NCI-H1436 (cell line): ENCODE results near the gene TMC8.
"Not testable (repeated sequence)": the region's sequence is repeated elsewhere in the genome, so short reads cannot be mapped to it uniquely, and the experiment has no call there.

Experiments used
- DNase-seq: peaks from one replicate; lab custom pipeline; 2025; lab: John Stamatoyannopoulos, UW

TMC8 gene

GRCh38 chr17:78111016-78111726 lies 19.4 kb upstream of the TMC8 start:
- DNase-seq: no peak

- DNase-seq: no peak
Observed at GRCh38 chr17:78111727-78112517, 18.6 kb upstream of the TMC8 start.

GRCh38 chr17:78112518-78113471 lies 17.8 kb upstream of the TMC8 start:
- peak; percentile 64 for DNase-seq

- no peak for DNase-seq
Observed at GRCh38 chr17:78113804-78114785, 16.5 kb upstream of the TMC8 start.

GRCh38 chr17:78114831-78115723 lies 15.5 kb upstream of the TMC8 start:
- no peak for DNase-seq

GRCh38 chr17:78115803-78116202 lies 14.8 kb upstream of the TMC8 start:
- DNase-seq: not testable (repeated sequence)

- no peak for DNase-seq
Observed at GRCh38 chr17:78116411-78116810, 14.2 kb upstream of the TMC8 start.

GRCh38 chr17:78117027-78117981 lies 13.3 kb upstream of the TMC8 start:
- peak; percentile 48 for DNase-seq

- no peak for DNase-seq
Observed at GRCh38 chr17:78118801-78119241, 11.8 kb upstream of the TMC8 start.

- no peak for DNase-seq
Observed at GRCh38 chr17:78120537-78120936, 10.0 kb upstream of the TMC8 start.

- DNase-seq: no peak
Observed at GRCh38 chr17:78120971-78121800, 9.4 kb upstream of the TMC8 start.

GRCh38 chr17:78121801-78122215 lies 8.8 kb upstream of the TMC8 start:
- DNase-seq: no peak

GRCh38 chr17:78122216-78122930 lies 8.2 kb upstream of the TMC8 start:
- no peak for DNase-seq

- DNase-seq: no peak
Observed at GRCh38 chr17:78122931-78123249, 7.7 kb upstream of the TMC8 start.

GRCh38 chr17:78123258-78123929 lies 7.2 kb upstream of the TMC8 start:
- DNase-seq: no peak

GRCh38 chr17:78124081-78124835 lies 6.3 kb upstream of the TMC8 start:
- DNase-seq: no peak
